WI38 (cell line): ENCODE data around the gene ABRAXAS1.
A peak's percentile ranks its signal among the peaks of the same experiment; 100 is the strongest.
"Not testable (repeated sequence)": the region's sequence is repeated elsewhere in the genome, so short reads cannot be mapped to it uniquely, and the experiment has no call there.

Experiments used
- H3K4me3 ChIP-seq: 2 replicates; pipeline ENCODE4 v1.5.1; 2011; ENCODE audit warnings: low read depth, mild to moderate bottlenecking, control low read depth, low read length
- CTCF ChIP-seq: IDR thresholded peaks from 2 replicates; pipeline ENCODE4 v1.5.1; 2012; ENCODE audit warnings: low read depth, mild to moderate bottlenecking, control low read depth, low read length

ABRAXAS1 gene

DNA sequence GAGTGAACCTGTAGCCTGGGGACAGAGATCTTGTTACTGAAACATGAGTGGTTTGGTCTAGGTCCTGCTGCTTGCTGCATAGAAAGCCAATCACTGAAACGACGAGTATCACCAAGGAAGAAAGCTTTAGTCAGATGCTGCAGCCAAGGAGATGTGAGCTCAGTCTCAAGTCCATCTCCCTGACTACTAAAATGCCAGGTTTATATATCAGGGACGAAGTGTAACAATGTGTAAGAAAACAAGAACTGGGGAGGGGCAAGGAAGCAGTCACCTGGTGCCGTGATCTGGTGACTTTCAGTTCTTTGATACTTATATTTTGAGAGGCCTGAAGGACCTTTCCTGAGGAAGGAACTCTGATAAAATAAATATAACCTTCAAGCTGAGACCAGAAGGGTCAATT is 19.6 kb upstream of the ABRAXAS1 start:
- H3K4me3 ChIP-seq: no peak overlapping the region
- no peak for TF ChIP-seq CTCF

DNA sequence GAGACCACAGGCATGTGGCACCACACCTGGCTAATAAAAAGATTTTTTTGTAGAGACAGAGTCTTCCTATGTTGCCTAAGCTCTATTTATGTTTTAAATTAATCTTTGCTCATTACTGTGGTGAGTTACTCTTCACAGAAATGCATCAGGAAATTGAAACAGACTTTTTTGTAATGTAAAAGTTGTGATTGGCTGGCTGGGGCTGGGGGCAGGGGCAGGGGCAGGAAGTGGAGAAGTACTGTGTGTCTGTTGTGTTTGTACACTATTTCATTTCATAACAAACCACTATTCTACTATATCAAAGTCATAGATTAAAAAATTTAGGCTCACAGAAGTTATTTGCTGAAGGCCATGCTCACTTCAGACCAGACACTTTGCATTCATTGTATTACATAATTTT is 19.1 kb upstream of the ABRAXAS1 start:
- no peak for TF ChIP-seq CTCF
- no peak overlapping the region for H3K4me3 ChIP-seq

GRCh38 chr4:83501671-83502070 is 16.8 kb upstream of the ABRAXAS1 start:
- not testable (repeated sequence) for H3K4me3 ChIP-seq

GRCh38 chr4:83498187-83498586 is 13.3 kb upstream of the ABRAXAS1 start:
- no peak overlapping the region for H3K4me3 ChIP-seq
- no peak for TF ChIP-seq CTCF

- not testable (repeated sequence) for H3K4me3 ChIP-seq
These were observed 11.4 kb upstream of the ABRAXAS1 start for GRCh38 chr4:83496085-83496917.

DNA sequence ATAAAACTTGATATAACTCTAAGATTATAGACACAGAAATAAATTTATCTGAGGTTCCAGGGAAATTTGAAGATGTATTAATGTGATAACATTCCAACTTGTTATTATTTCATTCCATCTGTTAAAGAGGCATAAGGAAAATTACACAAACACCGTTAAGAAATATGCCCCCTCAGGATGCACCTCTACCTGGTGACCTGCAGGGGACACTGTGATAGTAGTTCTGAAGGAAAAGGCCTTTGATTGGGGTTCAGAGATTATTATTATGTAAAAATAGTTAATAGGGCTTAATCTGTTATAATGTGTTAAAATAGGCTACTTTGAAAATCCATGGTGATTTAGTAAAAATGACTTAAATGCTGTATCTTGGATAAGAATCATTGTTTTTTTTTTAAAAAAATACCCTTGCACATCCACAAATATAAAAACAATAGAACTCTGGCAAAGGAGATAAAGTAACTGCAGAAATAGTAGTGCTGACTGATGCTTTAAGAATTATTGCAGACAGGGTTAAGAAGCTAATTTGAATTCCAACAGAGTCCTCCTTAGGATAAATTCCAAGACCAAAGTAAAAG is 6.1 kb upstream of the ABRAXAS1 start:
- peak; percentile 85 for TF ChIP-seq CTCF
- no peak overlapping the region for H3K4me3 ChIP-seq

- TF ChIP-seq CTCF: no peak
- H3K4me3 ChIP-seq: no peak overlapping the region
These were observed 4.9 kb upstream of the ABRAXAS1 start for GRCh38 chr4:83489711-83490326.

DNA sequence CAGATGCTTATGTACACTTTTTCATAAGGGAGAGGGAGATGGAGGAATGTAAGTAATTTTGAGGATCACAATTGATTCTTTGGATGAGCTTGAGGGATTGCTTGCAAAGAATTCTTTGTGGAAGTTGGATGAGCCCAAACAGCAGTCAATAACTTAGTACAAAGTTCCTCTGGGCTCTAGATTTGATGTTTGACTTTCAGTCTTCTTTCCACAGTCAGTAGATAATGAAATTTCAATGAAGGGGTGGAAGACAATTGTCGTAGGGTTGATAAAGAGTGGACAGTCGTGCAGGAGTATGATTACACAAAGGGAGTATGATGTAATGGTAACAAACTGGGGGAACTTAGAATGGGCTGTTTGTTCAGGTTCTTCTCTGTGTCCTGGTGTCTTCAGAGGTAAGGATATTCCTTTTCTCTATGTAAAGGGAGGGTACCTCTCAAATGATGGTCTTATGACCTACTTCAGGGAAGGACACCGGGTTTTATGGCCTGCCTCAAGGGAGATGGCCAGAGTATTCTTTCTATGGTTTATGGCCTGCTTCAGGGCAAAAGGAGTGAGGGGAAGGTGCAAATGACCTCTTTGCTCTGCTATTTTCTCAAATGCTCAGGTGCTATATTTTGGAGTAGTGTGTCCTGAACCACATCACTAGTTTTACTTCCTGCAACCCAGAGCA is 1.7 kb upstream of the ABRAXAS1 start:
- TF ChIP-seq CTCF: no peak
- H3K4me3 ChIP-seq: no peak overlapping the region
